Transverse colon (tissue), 4 donors: Measurements from ENCODE around the gene ACSS1. TPM values are rescaled to one million over a fixed set of nuclear protein-coding genes. Genes with fewer than 3 reads are reported as not detected.

Experiments used
- DNase-seq: peaks from one replicate; pipeline ENCODE4 v3.0.0-alpha.2; 2019
- H3K27ac ChIP-seq, 4 donors: fragments of 200-600 bp; sonication (generic); 2 replicates each; pipeline ENCODE4 v1.5.1; 2016 to 2018; ENCODE audit warnings: inconsistent platforms in 4 of 4
- H3K27me3 ChIP-seq: fragments of 200-600 bp; sonication (generic); 2 replicates; pipeline ENCODE4 v1.5.1; 2017; ENCODE audit warnings: inconsistent platforms
- H3K36me3 ChIP-seq, 4 donors: fragments of 200-600 bp; sonication (generic); 2 replicates each; pipeline ENCODE4 v1.5.1; 2017 to 2019; ENCODE audit warnings: inconsistent platforms in 4 of 4
- H3K4me1 ChIP-seq, 4 donors: fragments of 200-600 bp; sonication (generic); 2 replicates each; pipeline ENCODE4 v1.5.1; 2017 to 2020; ENCODE audit warnings: inconsistent platforms in 4 of 4
- H3K4me3 ChIP-seq, 4 donors: fragments of 200-600 bp; sonication (generic); 1 replicate in 1 of 4; 2 replicates in 3 of 4; pipeline versions ENCODE4 v1.5.1 to v1.6.1; 2017 to 2019; ENCODE audit warnings: inconsistent platforms in 4 of 4
- H3K9me3 ChIP-seq, 2 donors: fragments of 200-600 bp; sonication (generic); 2 replicates each; pipeline ENCODE4 v1.5.1; 2017 to 2019; ENCODE audit warnings: inconsistent platforms in 2 of 2
- CTCF ChIP-seq, 5 experiments: fragments of 200-600 bp in 3 of 5; fragments of 450-650 bp in 2 of 5; sonication (generic) in 3 of 5; IDR thresholded peaks; 1 replicate in 2 of 5; 2 replicates in 3 of 5; pipeline ENCODE4 v1.5.1; 2016 to 2017; ENCODE audit warnings: antibody characterized with exemption in 5 of 5, inconsistent platforms in 3 of 5, mild to moderate bottlenecking in 2 of 5, moderate library complexity in 1 of 5
- EP300 ChIP-seq: sonication (generic); formaldehyde crosslinking; IDR thresholded peaks from one replicate; pipeline ENCODE4 v1.6.1; 2017; ENCODE audit warnings: antibody characterized with exemption, low read depth
- POLR2A ChIP-seq: fragments of 450-650 bp; IDR thresholded peaks from one replicate; pipeline ENCODE4 v1.6.1; 2016; ENCODE audit warnings: antibody characterized with exemption, mild to moderate bottlenecking, moderate library complexity
- POLR2AphosphoS5 ChIP-seq, 3 donors: sonication (generic); formaldehyde crosslinking; IDR thresholded peaks; one replicate each; pipeline ENCODE4 v1.6.1; 2016; ENCODE audit warnings: antibody characterized with exemption in 3 of 3
- WGBS, 2 donors: methylation state at CpG; one replicate each; pipeline ENCODE4 v1.1.5; 2018; ENCODE audit warnings: low coverage in 1 of 2; 5-methylcytosine and 5-hydroxymethylcytosine counted together
- in situ Hi-C, 4 donors: fragments of 200-750 bp; cut with MboI; loops; one replicate each; pipeline versions ENCODE4 v1.15.0 to v1.15.1; 2017; ENCODE audit warnings: low sequenced_read_pairs in 3 of 4, low pct_ligation_motif_present in 1 of 4, low pct_unique_long_range_greater_than_20kb in 1 of 4
- intact Hi-C: fragments of 100-400 bp; cut with DNase I; formaldehyde crosslinking; loops from one replicate; pipeline ENCODE4 v1.15.1; 2023; ENCODE audit warnings: low total_unique reads
- total RNA-seq, 4 donors: library from RNA; depleted of rRNA; stranded (reverse); fragments of >200 nt; gene quantifications; one replicate each; pipeline ENCODE4 v1.1.0, GENCODE V29; 2016

The ACSS1 gene
- total RNA-seq, 4 donors from 2014 or later = 30.3 to 64.7 (median 51.6) TPM

GRCh38 chr20:24968278-24968800 is 89.6 kb downstream of the ACSS1 start:
- intact Hi-C loops = no loop called here
- in situ Hi-C loops = no loop called here
- Histone ChIP-seq H3K27me3 (no peaks in the 10 kb centered on the region), H3K4me1 (no peaks in the 10 kb centered on the region), H3K36me3 (peaks cover 0 to 32% (median 4%) of the 10 kb centered on the region in 4 donors), H3K9me3 (no peaks in the 10 kb centered on the region), H3K27ac (no peak overlapping the region), H3K4me3 (no peak overlapping the region)
- WGBS, 2 donors = 48 to 56% methylated on average over 5 of the region's 5 CpGs
- no peak for DNase-seq
- TF ChIP-seq EP300 (no peak), CTCF (IDR thresholded peaks at IDR 0.05) (no peak), POLR2A (no peak)

GRCh38 chr20:24966317-24967012 is 91.5 kb downstream of the ACSS1 start:
- no peak for DNase-seq

GRCh38 chr20:24965065-24965919 is 92.6 kb downstream of the ACSS1 start:
- intact Hi-C loops = no loop called here
- Histone ChIP-seq H3K36me3 (peaks cover 0 to 37% (median 12%) of the 10 kb centered on the region in 4 donors), H3K9me3 (no peaks in the 10 kb centered on the region), H3K4me3 (no peak overlapping the region), H3K27me3 (no peaks in the 10 kb centered on the region), H3K4me1 (no peaks in the 10 kb centered on the region), H3K27ac (no peak overlapping the region)
- no peak for TF ChIP-seq CTCF (IDR thresholded peaks at IDR 0.05)
- no peak for DNase-seq
- in situ Hi-C loops = no loop called here
- 78 to 90% methylated on average over 1 to 7 of the region's 7 CpGs for WGBS, 2 donors

More at GRCh38 chr20:24966317-24967012, 91.5 kb downstream of the ACSS1 start:
- 88 to 94% methylated on average over 7 to 15 of the region's 15 CpGs for WGBS, 2 donors
- Histone ChIP-seq H3K9me3 (no peaks in the 10 kb centered on the region), H3K4me1 (no peaks in the 10 kb centered on the region), H3K27me3 (no peaks in the 10 kb centered on the region), H3K36me3 (peaks cover 0 to 37% (median 10%) of the 10 kb centered on the region in 4 donors), H3K4me3 (no peak overlapping the region), H3K27ac (no peak overlapping the region)
- in situ Hi-C loops (no loop called here), intact Hi-C loops (no loop called here)
- TF ChIP-seq POLR2A (no peak), CTCF (IDR thresholded peaks at IDR 0.05) (no peak), EP300 (no peak), POLR2AphosphoS5 (IDR thresholded peaks at IDR 0.05) (no peak)

GRCh38 chr20:24964506-24964840 is 93.5 kb downstream of the ACSS1 start:
- in situ Hi-C loops (no loop called here), intact Hi-C loops (no loop called here)
- H3K27ac ChIP-seq = no peak overlapping the region
- H3K4me3 ChIP-seq = no peak overlapping the region
- WGBS, 2 donors = 81 to 92% methylated on average over 9 of the region's 9 CpGs
- no peaks in the 10 kb centered on the region for H3K4me1 ChIP-seq
- H3K36me3 ChIP-seq = peaks cover 0 to 29% (median 12%) of the 10 kb centered on the region in 4 donors
- TF ChIP-seq EP300 = no peak
- no peak for TF ChIP-seq CTCF (IDR thresholded peaks at IDR 0.05)
- TF ChIP-seq POLR2AphosphoS5 (IDR thresholded peaks at IDR 0.05) = no peak
- no peak for TF ChIP-seq POLR2A
- no peaks in the 10 kb centered on the region for H3K27me3 ChIP-seq
- no peaks in the 10 kb centered on the region for H3K9me3 ChIP-seq
- no peak for DNase-seq
